K562 (cell line): ENCODE data around the gene SHC1. TPM values are rescaled to one million over a fixed set of nuclear protein-coding genes. Genes with fewer than 3 reads are reported as not detected.

Experiments
- ATAC-seq: fragments of 200-7000 bp; cut with Tn5 transposase; 3 replicates; pipeline ENCODE4 v1.9.1; 2020; ENCODE audit warnings: moderate library complexity
- BruUV-seq: library from RNA; stranded (reverse); fragments of 400-500 nt; replicated peaks from 2 replicates; lab custom pipeline; 2021; lab: Mats Ljungman, UMichigan
- CTCF ChIA-PET: fragments of 300-600 bp; formaldehyde crosslinking; extraction: SDS; loops from one replicate; lab custom pipeline; 2021; ENCODE audit warnings: low intra/inter-chr PET ratio; lab: Yijun Ruan, JAX
- POLR2A ChIA-PET: fragments of 300-600, 350-650 bp; sonication (Branson Sonifier 250); formaldehyde crosslinking; extraction: SDS; loops from one replicate; lab custom pipeline; 2021; ENCODE audit warnings: antibody characterized with exemption, inconsistent platforms; lab: Yijun Ruan, JAX
- DNase-seq, 4 experiments: peaks; one replicate each; pipeline versions ENCODE4 v3.0.0 to v3.0.0-alpha.2; 2011 to 2018; ENCODE audit warnings: low spot score in 3 of 4, mixed read lengths in 3 of 4; ENCODE audit errors: extremely low read depth in 1 of 4
- FAIRE-seq: peaks from 2 replicates; lab custom pipeline; 2011; peaks lifted over from hg19 to GRCh38; lab: Jason Lieb, UNC
- H2AFZ ChIP-seq: 2 replicates; pipeline ENCODE4 v1.6.0; 2011; ENCODE audit warnings: low read depth, low read length, control low read depth, inconsistent platforms
- H3K27ac ChIP-seq: fragments of 200-600 bp; 3 replicates; pipeline ENCODE4 v1.8.0; 2011; ENCODE audit warnings: low read depth, mild to moderate bottlenecking, control low read depth, inconsistent platforms, low read length, moderate library complexity, mixed read lengths; ENCODE audit errors: extremely low read depth
- H3K27me3 ChIP-seq, 2 experiments: fragments of 300-600 bp in 1 of 2; 2 replicates in 1 of 2; 3 replicates in 1 of 2; pipeline versions ENCODE4 v1.6.0 to v1.8.0; 2011; ENCODE audit warnings: inconsistent platforms in 2 of 2, low read length in 2 of 2, mild to moderate bottlenecking in 1 of 2, mixed read lengths in 1 of 2, moderate library complexity in 1 of 2; ENCODE audit not compliant: control insufficient read depth in 2 of 2, insufficient read depth in 2 of 2
- H3K36me3 ChIP-seq: fragments of 300-600 bp; 3 replicates; pipeline ENCODE4 v1.8.0; 2011; ENCODE audit warnings: mild to moderate bottlenecking, low read length, inconsistent platforms; ENCODE audit not compliant: control insufficient read depth, insufficient read depth
- H3K4me1 ChIP-seq, 2 experiments: fragments of 200-600 bp in 1 of 2; replicated peaks in 1 of 2; 2 replicates in 1 of 2; 3 replicates in 1 of 2; pipeline versions ENCODE4 v1.5.1 to v1.8.0; 2011; ENCODE audit warnings: inconsistent platforms in 2 of 2, low read length in 2 of 2, mild to moderate bottlenecking in 1 of 2, mixed read lengths in 1 of 2, moderate library complexity in 1 of 2; ENCODE audit not compliant: control insufficient read depth in 2 of 2, insufficient read depth in 2 of 2
- H3K4me2 ChIP-seq: 2 replicates; pipeline ENCODE4 v1.6.1; 2011; ENCODE audit warnings: low read length, control low read depth, inconsistent platforms, mixed read lengths; ENCODE audit not compliant: insufficient read depth
- H3K4me3 ChIP-seq: fragments of 200-600 bp; sonication (generic), shearing (Covaris generic); 2 replicates; pipeline ENCODE4 v1.5.1; 2016; ENCODE audit warnings: control low read depth, inconsistent platforms
- H3K79me2 ChIP-seq: fragments of 200-600 bp; 3 replicates; pipeline ENCODE4 v1.8.0; 2011; ENCODE audit warnings: low read length, inconsistent platforms; ENCODE audit not compliant: control insufficient read depth, insufficient read depth
- H3K9ac ChIP-seq, 2 experiments: 2 replicates each; pipeline versions ENCODE4 v1.6.0 to v1.6.1; 2011; ENCODE audit warnings: low read depth in 2 of 2, low read length in 2 of 2, control low read depth in 1 of 2, inconsistent platforms in 1 of 2, mild to moderate bottlenecking in 1 of 2, mixed read lengths in 1 of 2; ENCODE audit not compliant: insufficient read depth in 1 of 2
- H3K9me1 ChIP-seq: one replicate; pipeline ENCODE4 v1.6.0; 2011; ENCODE audit warnings: inconsistent platforms, mild to moderate bottlenecking, low read length, moderate library complexity; ENCODE audit not compliant: control insufficient read depth, insufficient read depth
- H3K9me3 ChIP-seq: replicated peaks from 2 replicates; pipeline ENCODE4 v1.5.1; 2011; ENCODE audit warnings: low read depth, low read length, inconsistent platforms; ENCODE audit not compliant: control insufficient read depth, insufficient read depth
- H4K20me1 ChIP-seq: replicated peaks from 2 replicates; pipeline ENCODE4 v1.6.1; 2011; ENCODE audit warnings: low read length, inconsistent platforms, mixed read lengths; ENCODE audit not compliant: control insufficient read depth, insufficient read depth
- BACH1 ChIP-seq: fragments of 200-800 bp; sonication (Bioruptor generic); IDR thresholded peaks from 2 replicates; pipeline ENCODE4 v1.6.1; 2016; ENCODE audit warnings: missing genetic modification characterization, missing compliant biosample characterization
- CBFA2T2 ChIP-seq: fragments of 450-650 bp; conservative IDR thresholded peaks from 2 replicates; pipeline ENCODE4 v1.6.1; 2017; ENCODE audit warnings: mild to moderate bottlenecking
- CBFA2T3 ChIP-seq: fragments of 450-650 bp; IDR thresholded peaks from 2 replicates; pipeline ENCODE4 v1.6.1; 2017
- DDX20 ChIP-seq: fragments of 450-650 bp; IDR thresholded peaks from 2 replicates; pipeline ENCODE4 v1.6.1; 2016; ENCODE audit warnings: missing genetic modification characterization, low read depth, mild to moderate bottlenecking, missing compliant biosample characterization, moderate library complexity
- HDAC2 ChIP-seq: fragments of 450-650 bp; IDR thresholded peaks from 2 replicates; pipeline ENCODE4 v1.6.1; 2016; ENCODE audit warnings: mild to moderate bottlenecking
- NFIC ChIP-seq: fragments of 450-650 bp; IDR thresholded peaks from 2 replicates; pipeline ENCODE4 v1.6.1; 2017; ENCODE audit warnings: mild to moderate bottlenecking, inconsistent platforms
- PYGO2 ChIP-seq: fragments of 450-650 bp; IDR thresholded peaks from 2 replicates; pipeline ENCODE4 v1.6.1; 2016; ENCODE audit warnings: mild to moderate bottlenecking, missing genetic modification characterization, moderate library complexity, missing compliant biosample characterization
- SPI1 ChIP-seq: IDR thresholded peaks from 2 replicates; pipeline ENCODE4 v1.6.1; 2011; ENCODE audit warnings: low read depth, low read length, control low read depth, borderline replicate concordance
- SRF ChIP-seq, 2 experiments: fragments of 250-450, 450-650 bp in 1 of 2; sonication (Bioruptor Pico) in 1 of 2; sonication (generic) in 1 of 2; formaldehyde crosslinking; IDR thresholded peaks; 2 replicates each; pipeline versions ENCODE4 v1.5.0 to v1.5.1; 2020 to 2022; ENCODE audit warnings: mild to moderate bottlenecking in 1 of 2, missing genetic modification reagents in 1 of 2
- WGBS: fragments of 100-300 bp; shearing (Covaris generic); methylation state at CpG from one replicate; pipeline ENCODE4 v1.1.6; 2016; ENCODE audit warnings: low coverage, mixed read lengths; ENCODE audit not compliant: insufficient coverage; ENCODE audit errors: missing lambda C conversion rate; 5-methylcytosine and 5-hydroxymethylcytosine counted together
- in situ Hi-C: fragments of 300-500 bp; cut with MboI; formaldehyde crosslinking; loops from 4 replicates; pipeline ENCODE4 v1.15.0; 2018; ENCODE audit warnings: inconsistent platforms, mixed read lengths
- intact Hi-C: fragments of 100-400 bp; cut with micrococcal nuclease; formaldehyde crosslinking; loops from 2 replicates; pipeline ENCODE4 v1.14.2; 2022
- polyA plus RNA-seq, 8 experiments: library from polyadenylated mRNA; depleted of rRNA in 4 of 8; stranded (reverse) in 5 of 8; unstranded in 3 of 8; fragments of >200 nt; fragmentation: Nextera tagmentation in 2 of 8; fragmentation: Illumina TruSeq in 1 of 8; extraction: Ambion mirVana in 2 of 8; extraction: Trizol in 1 of 8; gene quantifications; 2 replicates each; pipeline versions ENCODE4 v1.2.1 to v1.2.3, GENCODE V29; 2011 to 2014; ENCODE audit warnings: inconsistent platforms in 1 of 8, missing spikeins in 1 of 8
- total RNA-seq, 7 experiments: library from RNA; depleted of rRNA in 6 of 7; stranded (reverse); fragments of >200 nt in 6 of 7; fragmentation: Illumina TruSeq in 2 of 7; extraction: Trizol in 2 of 7; gene quantifications; 2 replicates each; pipeline versions ENCODE4 v1.2.1 to v1.2.3, GENCODE V29; 2011 to 2021; ENCODE audit warnings: low replicate concordance in 1 of 7
- TF ChIP-seq, protein P1 (sequence below), 3 experiments: fragments of 200-800 bp in 1 of 3; fragments of 250-450 bp in 1 of 3; fragments of 450-650 bp in 1 of 3; sonication (Bioruptor Pico) in 1 of 3; sonication (Bioruptor generic) in 1 of 3; formaldehyde crosslinking in 1 of 3; IDR thresholded peaks; 2 replicates each; pipeline versions ENCODE4 v1.6.1 to v1.8.0; 2016 to 2022; ENCODE audit warnings: mild to moderate bottlenecking in 2 of 3, missing genetic modification characterization in 2 of 3, missing compliant biosample characterization in 1 of 3, moderate library complexity in 1 of 3
- TF ChIP-seq, protein P2 (sequence below): fragments of 250-450 bp; sonication (Bioruptor Pico); IDR thresholded peaks from 2 replicates; pipeline ENCODE4 v1.4.0; 2020

Gene SHC1
- total and polyA plus RNA-seq, 9 of the 15 experiments (the other 6 are each of a cell fraction or from before 2014, with no cell fraction given), result 4.1 to 113 (median 51.9) TPM

DNA sequence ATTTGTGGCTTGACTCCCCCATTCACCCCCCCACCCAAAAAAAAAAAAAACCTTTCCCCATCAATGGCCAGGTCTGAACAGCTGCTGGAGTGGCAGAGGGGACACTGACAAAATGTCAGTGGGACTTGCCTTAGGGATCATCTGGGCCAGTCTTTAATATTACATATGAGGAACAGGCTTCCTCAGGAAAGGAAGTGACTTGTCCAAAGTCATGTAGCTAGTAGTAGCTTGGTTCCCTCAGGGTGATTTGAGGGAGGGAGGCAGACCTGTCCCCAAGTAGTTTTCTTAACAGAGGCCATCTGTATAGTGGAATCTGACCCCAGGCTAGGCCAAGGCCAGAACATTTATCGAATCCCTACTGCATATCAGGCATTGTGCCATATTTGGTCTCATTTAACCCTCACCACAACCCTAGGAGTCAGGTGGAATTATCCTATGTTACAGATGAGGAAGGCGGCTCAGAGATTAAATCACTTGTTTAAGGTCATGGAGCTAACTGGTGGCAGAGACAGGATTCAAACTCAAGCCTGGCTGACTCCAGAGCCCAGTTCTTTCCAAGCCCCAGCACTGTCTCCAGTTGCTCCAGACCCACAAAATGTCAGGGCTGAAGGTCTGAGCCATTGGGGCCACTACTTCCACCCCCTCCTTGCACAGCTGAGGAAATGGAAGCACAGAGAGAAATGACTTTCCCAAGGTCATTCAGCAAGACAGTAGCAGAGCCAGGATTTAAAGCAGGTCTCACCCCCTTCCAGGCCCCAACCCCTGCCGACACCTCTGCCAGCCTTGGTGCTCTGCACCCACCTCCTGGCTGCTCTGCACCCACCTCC, 42.4 kb upstream of the SHC1 start:
- 11% methylated on average over 3 of the region's 3 CpGs for WGBS
- Histone ChIP-seq H3K36me3 (peaks cover 69% of the 10 kb centered on the region; the same call in 2 of the 3 replicates), H4K20me1 (no peaks in the 10 kb centered on the region; the same call in 1 of the 2 replicates), H3K79me2 (peaks cover 56% of the 10 kb centered on the region), H3K9me1 (no peaks in the 10 kb centered on the region), H3K27ac (peak overlapping the region; percentile 51), H3K9ac (peak overlapping the region; percentile 24 to 80; a peak in 2 of 4 replicates), H3K9me3 (no peaks in the 10 kb centered on the region), H2AFZ (no peak overlapping the region), H3K27me3 (no peaks in the 10 kb centered on the region), H3K4me2 (peak overlapping the region; percentile 59), H3K4me3 (no peak overlapping the region), H3K4me1 (peaks cover 70 to 93% of the 10 kb centered on the region in 2 experiments)
- no peak for ATAC-seq
- intact Hi-C loops, result no loop called here
- ChIA-PET POLR2A (interaction anchor here (0.6 to 1.9 kb wide), 12 partner anchors 8 to 1114 kb away, joined by 3 to 8 read pairs (median 4); partner anchors contain the start of genes CKS1B, FLAD1, LENEP and PBXIP1), CTCF (no interaction called here)
- peak; percentile 88 for FAIRE-seq
- BruUV-seq, result no TSS peak
- peak in 1 of 4 experiments; percentile 49 for DNase-seq
- in situ Hi-C loops, result no loop called here
- TF ChIP-seq CBFA2T2, result 0 out of 2 replicates have a peak, but pooled peaks have one; percentile 31
- 0 out of 2 replicates have a peak, but pooled peaks have one; percentile 13 for TF ChIP-seq NFIC
- TF ChIP-seq, protein P1, sequence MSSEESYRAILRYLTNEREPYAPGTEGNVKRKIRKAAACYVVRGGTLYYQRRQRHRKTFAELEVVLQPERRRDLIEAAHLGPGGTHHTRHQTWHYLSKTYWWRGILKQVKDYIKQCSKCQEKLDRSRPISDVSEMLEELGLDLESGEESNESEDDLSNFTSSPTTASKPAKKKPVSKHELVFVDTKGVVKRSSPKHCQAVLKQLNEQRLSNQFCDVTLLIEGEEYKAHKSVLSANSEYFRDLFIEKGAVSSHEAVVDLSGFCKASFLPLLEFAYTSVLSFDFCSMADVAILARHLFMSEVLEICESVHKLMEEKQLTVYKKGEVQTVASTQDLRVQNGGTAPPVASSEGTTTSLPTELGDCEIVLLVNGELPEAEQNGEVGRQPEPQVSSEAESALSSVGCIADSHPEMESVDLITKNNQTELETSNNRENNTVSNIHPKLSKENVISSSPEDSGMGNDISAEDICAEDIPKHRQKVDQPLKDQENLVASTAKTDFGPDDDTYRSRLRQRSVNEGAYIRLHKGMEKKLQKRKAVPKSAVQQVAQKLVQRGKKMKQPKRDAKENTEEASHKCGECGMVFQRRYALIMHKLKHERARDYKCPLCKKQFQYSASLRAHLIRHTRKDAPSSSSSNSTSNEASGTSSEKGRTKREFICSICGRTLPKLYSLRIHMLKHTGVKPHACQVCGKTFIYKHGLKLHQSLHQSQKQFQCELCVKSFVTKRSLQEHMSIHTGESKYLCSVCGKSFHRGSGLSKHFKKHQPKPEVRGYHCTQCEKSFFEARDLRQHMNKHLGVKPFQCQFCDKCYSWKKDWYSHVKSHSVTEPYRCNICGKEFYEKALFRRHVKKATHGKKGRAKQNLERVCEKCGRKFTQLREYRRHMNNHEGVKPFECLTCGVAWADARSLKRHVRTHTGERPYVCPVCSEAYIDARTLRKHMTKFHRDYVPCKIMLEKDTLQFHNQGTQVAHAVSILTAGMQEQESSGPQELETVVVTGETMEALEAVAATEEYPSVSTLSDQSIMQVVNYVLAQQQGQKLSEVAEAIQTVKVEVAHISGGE (CRISPR knock-in tag; IDR thresholded peaks at IDR 0.05), result no peak
- TF ChIP-seq SPI1, result peak; percentile 33; the same call in 1 of the 2 replicates
- TF ChIP-seq, protein P2, sequence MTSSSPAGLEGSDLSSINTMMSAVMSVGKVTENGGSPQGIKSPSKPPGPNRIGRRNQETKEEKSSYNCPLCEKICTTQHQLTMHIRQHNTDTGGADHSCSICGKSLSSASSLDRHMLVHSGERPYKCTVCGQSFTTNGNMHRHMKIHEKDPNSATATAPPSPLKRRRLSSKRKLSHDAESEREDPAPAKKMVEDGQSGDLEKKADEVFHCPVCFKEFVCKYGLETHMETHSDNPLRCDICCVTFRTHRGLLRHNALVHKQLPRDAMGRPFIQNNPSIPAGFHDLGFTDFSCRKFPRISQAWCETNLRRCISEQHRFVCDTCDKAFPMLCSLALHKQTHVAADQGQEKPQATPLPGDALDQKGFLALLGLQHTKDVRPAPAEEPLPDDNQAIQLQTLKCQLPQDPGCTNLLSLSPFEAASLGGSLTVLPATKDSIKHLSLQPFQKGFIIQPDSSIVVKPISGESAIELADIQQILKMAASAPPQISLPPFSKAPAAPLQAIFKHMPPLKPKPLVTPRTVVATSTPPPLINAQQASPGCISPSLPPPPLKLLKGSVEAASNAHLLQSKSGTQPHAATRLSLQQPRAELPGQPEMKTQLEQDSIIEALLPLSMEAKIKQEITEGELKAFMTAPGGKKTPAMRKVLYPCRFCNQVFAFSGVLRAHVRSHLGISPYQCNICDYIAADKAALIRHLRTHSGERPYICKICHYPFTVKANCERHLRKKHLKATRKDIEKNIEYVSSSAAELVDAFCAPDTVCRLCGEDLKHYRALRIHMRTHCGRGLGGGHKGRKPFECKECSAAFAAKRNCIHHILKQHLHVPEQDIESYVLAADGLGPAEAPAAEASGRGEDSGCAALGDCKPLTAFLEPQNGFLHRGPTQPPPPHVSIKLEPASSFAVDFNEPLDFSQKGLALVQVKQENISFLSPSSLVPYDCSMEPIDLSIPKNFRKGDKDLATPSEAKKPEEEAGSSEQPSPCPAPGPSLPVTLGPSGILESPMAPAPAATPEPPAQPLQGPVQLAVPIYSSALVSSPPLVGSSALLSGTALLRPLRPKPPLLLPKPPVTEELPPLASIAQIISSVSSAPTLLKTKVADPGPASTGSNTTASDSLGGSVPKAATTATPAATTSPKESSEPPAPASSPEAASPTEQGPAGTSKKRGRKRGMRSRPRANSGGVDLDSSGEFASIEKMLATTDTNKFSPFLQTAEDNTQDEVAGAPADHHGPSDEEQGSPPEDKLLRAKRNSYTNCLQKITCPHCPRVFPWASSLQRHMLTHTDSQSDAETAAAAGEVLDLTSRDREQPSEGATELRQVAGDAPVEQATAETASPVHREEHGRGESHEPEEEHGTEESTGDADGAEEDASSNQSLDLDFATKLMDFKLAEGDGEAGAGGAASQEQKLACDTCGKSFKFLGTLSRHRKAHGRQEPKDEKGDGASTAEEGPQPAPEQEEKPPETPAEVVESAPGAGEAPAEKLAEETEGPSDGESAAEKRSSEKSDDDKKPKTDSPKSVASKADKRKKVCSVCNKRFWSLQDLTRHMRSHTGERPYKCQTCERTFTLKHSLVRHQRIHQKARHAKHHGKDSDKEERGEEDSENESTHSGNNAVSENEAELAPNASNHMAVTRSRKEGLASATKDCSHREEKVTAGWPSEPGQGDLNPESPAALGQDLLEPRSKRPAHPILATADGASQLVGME (CRISPR knock-in tag), result no peak
- 0 out of 2 replicates have a peak, but pooled peaks have one; percentile 41 for TF ChIP-seq HDAC2
- no peak for TF ChIP-seq PYGO2
- peak; percentile 56 for TF ChIP-seq CBFA2T3
- TF ChIP-seq BACH1 (tag), result no peak
- TF ChIP-seq SRF (CRISPR knock-in tag; IDR thresholded peaks at IDR 0.05), result peak in 1 of 2 experiments; percentile 80; a peak in 2 of 4 replicates
- no peak for TF ChIP-seq DDX20
